Ramos (cell line): Measurements from ENCODE around the gene SLC25A26.

Experiments
- in situ Hi-C: fragments of 300-500 bp; cut with MboI; formaldehyde crosslinking; loops from one replicate; pipeline ENCODE4 v1.14.3; 2022; ENCODE audit warnings: low sequenced_read_pairs; ENCODE audit not compliant: unreplicated experiment

Gene SLC25A26, protein sequence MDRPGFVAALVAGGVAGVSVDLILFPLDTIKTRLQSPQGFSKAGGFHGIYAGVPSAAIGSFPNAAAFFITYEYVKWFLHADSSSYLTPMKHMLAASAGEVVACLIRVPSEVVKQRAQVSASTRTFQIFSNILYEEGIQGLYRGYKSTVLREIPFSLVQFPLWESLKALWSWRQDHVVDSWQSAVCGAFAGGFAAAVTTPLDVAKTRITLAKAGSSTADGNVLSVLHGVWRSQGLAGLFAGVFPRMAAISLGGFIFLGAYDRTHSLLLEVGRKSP

GRCh38 chr3:66220602-66221377, at the start of gene SLC25A26:
SLC25A26 (plus strand) TSS chr3:66221001; CDS start chr3:66221095, 94 bp downstream.
- in situ Hi-C loops: no loop called here

GRCh38 chr3:66172394-66172793, 48.4 kb upstream of the SLC25A26 start:
- in situ Hi-C loops: no loop called here

DNA sequence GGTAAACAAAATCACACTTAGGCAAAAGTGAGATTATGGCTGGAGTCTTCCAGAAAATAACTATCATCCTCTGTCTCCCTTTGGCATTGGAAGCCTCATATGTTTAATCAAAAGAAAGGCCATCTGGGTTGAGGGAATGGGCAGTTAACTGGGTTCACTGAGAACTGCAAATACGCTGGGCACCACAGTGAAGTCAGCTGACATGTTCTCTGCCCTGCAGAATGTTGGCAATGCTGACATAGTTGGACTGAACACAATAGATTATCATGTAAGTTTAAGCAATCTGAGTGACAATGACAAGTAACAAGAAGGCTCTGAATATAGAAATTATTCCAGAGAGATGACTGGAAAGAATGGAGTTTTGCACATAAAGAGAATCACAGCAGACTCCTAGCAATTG, 43.8 kb upstream of the SLC25A26 start:
- in situ Hi-C loops: no loop called here

DNA sequence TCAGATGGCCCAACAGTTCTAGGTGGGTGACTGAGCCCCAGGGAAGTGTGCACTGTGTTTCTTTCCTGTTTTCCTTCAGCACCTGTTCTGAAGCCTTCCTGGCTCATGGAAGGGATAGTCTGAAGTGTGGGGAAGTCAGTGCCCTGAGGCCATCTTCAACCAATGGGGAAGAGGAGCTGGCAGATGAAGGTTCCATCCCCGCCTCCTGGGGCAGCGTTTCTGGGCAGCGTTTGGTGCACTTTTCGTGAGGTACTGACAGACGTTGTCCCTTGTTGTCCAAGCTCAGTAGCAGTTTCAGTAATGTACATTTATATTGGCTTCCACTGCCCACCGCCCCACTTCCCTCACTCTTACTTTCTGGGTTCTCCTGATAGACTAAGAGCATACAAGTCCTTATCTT, 42.6 kb upstream of the SLC25A26 start:
- in situ Hi-C loops: no loop called here

DNA sequence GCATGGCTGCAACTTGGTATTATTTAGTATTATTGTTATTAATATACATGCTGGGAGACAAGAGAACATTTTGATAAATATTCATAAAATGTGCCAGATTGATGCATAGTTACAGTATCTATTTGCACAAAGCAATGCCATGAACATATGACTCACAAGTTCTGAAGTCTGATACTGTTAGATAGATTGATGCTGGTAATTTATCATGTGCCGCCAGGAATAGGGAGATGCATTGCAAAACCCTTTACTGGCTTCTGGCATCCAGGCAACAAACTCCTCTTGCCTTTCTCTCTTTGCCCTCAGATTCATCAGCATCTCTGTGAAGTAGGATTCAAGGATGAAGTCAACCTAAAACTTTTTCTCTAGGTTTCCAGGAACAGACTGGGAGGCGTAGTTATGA, 41.0 kb upstream of the SLC25A26 start:
- in situ Hi-C loops: no loop called here

DNA sequence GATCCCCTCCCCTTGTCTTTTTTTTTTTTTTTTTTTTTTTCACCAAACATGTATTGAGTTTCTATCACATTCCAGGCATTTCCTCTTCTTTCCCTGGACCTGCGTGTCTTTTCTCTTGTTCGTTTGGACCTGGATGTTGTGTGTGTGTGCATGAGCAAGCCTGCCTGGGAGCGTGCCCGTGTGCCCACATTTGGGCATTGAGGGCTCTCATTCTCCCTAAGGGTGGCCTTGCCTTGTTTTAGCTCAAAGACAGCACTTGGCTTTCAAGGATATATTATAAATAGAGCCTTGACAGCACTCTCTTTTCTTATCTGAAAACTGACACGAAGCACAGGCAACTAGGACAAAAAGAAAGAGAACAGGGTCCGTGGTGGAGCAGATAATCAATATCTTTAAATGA, 39.0 kb upstream of the SLC25A26 start:
- in situ Hi-C loops: no loop called here

GRCh38 chr3:66182246-66182645, 38.6 kb upstream of the SLC25A26 start:
- in situ Hi-C loops: no loop called here

GRCh38 chr3:66186545-66186944, 34.3 kb upstream of the SLC25A26 start:
- in situ Hi-C loops: no loop called here

- in situ Hi-C loops: no loop called here
Measured at GRCh38 chr3:66195347-66195783, 25.4 kb upstream of the SLC25A26 start.

DNA sequence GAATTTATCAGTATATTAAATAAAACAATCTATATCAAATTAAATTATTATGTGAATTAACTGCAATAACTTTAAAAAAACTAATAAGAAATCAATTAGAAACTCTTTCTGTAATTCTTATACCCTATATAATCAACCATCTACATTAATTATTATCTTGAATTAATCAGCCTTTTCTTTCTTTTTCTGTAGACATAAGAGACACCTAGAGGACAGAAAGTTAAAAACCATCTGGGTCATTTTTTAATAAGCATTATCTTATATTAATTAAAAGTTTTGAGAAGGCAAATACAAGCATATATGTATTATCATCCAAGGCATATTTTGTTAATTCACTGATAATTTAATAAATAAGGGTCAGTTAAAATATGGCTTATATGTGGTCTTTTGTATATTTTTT, 24.2 kb upstream of the SLC25A26 start:
- in situ Hi-C loops: no loop called here

- in situ Hi-C loops: no loop called here
Measured at GRCh38 chr3:66198437-66199088, 22.2 kb upstream of the SLC25A26 start.

GRCh38 chr3:66199089-66199473, 21.7 kb upstream of the SLC25A26 start:
- in situ Hi-C loops: no loop called here

DNA sequence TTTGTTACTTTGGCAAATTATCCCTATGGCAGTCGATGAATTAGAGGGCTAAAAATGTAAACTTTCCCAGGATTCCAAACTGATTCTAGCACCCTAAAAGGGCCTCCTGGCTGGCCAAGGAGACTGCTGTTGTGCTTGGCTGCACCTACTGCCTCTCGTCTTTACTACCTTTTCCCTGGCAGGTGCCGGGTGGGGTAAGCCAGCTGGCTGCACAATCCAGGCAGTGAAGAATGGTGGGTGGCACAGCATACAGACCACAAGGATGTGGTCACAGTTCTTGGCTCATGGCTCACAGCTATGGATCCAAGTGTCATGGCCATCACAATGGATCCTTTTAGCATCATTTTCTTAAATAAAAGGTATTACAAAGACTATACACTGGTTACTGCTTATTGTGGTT, 20.7 kb upstream of the SLC25A26 start:
- in situ Hi-C loops: no loop called here

GRCh38 chr3:66200786-66201185, 20.0 kb upstream of the SLC25A26 start:
- in situ Hi-C loops: no loop called here

DNA sequence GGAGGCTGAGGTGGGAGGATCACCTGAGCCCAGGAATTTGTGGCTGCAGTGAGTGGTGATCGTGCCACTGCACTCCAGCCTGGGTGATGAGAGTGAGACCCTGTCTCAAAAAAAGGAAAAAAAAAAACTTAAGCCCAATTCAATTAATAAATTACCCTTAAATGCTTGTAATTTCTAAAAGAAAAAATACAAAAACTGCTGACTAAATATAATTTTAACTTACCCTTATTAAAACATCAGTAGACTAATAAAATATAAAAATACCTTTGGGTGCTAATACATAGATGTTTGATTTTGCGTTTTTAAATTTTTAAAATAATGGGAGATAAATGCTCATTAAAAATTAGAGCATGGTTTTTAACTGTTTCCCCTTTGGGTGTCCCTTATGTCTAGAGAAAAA, 17.5 kb upstream of the SLC25A26 start:
- in situ Hi-C loops: no loop called here

DNA sequence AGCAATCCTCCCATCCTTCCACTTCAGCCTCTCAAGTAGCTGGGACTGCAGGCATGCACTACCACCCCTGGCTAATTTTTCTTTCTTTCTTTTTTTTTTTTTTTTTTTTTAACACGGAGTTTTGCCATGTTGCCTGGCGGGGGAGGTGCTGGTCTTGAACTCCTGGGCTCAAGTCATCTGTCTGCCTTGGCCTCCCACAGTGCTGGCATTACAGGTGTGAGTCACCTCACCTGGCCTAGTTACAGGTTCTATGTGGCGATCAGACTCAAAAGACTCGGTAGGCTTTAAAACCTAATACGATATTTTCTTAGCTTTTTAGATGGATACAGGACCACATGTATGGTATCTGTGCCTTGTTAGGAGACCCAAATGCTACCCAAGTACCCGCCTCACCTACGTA, 14.0 kb upstream of the SLC25A26 start:
- in situ Hi-C loops: no loop called here

DNA sequence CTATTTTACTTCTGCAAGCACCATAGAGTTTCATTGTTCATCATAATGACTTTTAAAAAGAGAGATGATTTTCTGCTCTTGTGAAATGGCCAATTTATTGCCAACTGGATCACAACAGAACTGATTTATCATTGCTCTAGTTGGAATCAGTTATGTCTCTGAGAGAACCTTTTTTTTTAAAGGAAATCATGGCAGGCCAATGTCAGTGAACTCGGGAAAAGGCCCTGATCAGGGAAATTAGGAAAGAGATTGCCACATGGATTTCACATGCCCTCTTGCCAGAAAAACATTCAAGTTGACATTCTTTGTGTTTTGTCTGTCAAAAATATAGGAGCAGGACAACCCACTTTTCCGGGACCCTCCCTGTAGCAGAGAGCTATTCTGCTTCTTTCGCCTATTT, 12.6 kb upstream of the SLC25A26 start:
- in situ Hi-C loops: no loop called here

DNA sequence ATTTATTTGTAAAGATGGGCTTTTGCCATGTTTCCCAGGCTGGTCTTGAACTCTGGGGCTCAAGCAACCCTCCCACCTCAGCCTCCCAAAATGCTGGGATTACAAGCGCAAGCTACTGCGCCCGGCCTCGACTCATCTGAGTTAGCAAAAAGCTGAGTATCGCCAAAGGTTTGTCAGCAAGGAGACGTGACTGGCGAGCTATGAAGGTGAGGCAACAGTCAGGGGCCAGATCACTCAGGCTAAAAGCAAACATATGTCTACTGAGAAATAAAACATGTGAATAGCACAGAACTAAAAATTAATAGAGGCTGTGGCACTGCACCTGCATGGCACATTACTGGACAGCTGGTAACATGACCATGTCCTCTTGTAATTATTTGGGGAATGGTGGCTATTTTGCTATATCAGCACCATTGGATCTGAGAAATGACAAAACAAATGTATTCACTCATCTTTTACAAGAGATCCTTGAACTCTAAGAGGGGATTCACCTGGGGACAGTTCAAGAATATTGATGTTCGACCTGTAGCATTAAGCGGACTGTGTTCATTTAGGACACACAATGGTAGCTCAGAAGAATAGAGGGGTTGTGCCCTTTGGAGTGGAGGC, 10.0 kb upstream of the SLC25A26 start:
- in situ Hi-C loops: no loop called here

- in situ Hi-C loops: no loop called here
Measured at GRCh38 chr3:66211779-66212178, 9.0 kb upstream of the SLC25A26 start.

DNA sequence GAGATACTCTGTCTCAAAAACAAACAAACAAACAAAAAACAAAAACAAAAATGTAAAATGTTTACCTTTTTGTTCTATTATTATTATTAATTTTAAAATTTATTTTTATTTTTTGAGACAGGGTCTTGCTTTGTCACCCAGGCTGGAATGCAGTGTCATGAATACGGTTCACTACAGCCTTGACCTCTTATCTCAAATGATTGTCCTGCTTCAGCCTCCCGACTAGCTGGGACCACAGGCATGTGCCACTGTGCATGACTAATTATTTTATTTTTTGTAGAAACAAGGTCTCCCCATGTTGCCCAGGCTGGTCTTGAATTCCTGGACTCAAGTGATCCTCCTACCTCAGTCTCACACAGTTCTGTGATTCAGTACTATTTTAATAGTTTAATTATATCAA, 5.7 kb upstream of the SLC25A26 start:
- in situ Hi-C loops: no loop called here

DNA sequence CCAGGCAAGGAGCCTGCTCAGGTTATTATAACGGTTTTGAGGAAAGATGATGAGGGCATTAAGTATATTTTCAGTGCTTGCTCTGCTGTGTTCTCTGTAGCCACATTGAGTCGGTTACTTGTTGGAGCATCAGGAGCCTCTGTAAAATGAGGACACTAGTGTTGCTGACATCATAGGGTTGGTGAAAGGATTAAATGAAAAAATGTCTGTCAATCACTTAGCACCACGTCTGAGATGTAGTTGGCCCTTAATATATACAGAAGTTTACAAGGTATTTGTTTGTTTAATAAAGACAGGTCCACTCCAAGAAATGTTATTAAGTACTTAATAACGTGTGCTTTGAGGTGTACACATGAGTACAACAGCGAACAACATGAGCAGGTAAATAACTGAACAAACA, 735 bp upstream of the SLC25A26 start:
- in situ Hi-C loops: no loop called here
